ENCODE measurements around the gene TMEM54.
"Not testable (repeated sequence)": the region's sequence is repeated elsewhere in the genome, so short reads cannot be mapped to it uniquely, and the experiment has no call there.

TMEM54 gene

GRCh38 chr1:32918179-32918578 lies 17.0 kb upstream of the TMEM54 start:
- DNase-seq = no peak

DNA sequence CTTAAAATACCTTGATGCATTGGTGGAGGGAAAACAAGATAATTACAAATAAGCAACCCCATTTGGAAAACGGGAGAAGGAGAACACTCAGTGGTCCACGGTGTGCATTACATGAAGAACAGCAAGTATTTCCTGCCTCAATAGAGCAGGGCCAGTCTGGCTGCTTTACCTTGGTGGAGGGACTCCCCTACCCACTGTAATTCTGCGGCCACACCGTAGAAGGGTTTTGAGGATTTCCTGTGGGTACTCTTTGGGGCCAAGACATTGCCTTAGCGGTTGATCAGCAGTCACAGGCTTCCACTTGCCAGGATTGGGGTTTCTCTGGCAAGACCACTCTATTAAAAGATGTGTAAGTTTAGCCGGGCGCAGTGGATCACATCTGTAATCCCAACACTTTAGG lies 16.3 kb upstream of the TMEM54 start:
- DNase-seq = no peak

DNA sequence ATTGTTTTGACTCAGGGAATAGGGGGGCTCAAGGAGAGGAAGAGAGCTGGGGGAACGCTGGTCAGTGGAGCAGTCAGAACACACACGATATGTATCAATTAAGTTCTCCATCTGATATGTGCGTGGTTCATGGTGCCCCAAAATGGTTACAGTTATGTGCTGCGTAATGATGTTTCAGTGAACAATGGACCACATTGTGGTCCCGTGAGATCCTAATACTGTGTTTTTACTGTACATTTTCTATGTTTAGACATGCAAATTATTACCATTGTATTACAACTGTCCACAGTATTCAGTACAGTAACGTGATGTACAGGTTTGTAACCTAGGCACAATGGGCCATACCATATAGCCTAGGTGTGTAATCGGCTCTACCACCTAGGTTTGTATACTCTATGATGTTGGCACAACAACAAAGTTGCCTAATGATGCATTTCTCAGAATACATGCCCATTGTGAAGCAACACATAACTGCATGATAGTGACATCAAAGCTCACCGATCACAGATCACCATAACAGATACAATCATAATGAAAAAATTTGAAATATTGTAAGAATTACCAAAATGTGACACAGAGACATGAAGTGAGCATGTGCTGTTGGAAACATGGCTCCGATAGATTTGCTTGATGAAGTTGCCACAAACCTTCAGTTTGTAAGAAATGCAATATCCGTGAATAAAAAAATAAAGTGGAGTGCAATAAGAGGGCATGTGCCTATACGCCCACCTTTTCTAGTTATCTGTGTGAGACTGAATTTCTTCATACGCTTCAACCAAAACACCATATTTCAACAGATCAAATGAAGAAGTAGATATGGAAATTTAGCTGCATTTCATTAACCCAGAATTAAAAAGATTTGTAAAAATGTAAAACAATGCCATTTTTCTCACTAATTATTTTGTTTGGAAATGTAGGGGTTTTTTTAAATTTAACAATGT lies 14.8 kb upstream of the TMEM54 start:
- no peak for DNase-seq

- DNase-seq = no peak
Measured at GRCh38 chr1:32910319-32910718, 9.1 kb upstream of the TMEM54 start.

GRCh38 chr1:32907435-32907834 lies 6.2 kb upstream of the TMEM54 start:
- no peak for DNase-seq

- no peak for DNase-seq
Measured at GRCh38 chr1:32906654-32907053, 5.5 kb upstream of the TMEM54 start.

GRCh38 chr1:32905588-32905987 lies 4.4 kb upstream of the TMEM54 start:
- not testable (repeated sequence) for DNase-seq

GRCh38 chr1:32904797-32905196 lies 3.6 kb upstream of the TMEM54 start:
- no peak for DNase-seq

DNA sequence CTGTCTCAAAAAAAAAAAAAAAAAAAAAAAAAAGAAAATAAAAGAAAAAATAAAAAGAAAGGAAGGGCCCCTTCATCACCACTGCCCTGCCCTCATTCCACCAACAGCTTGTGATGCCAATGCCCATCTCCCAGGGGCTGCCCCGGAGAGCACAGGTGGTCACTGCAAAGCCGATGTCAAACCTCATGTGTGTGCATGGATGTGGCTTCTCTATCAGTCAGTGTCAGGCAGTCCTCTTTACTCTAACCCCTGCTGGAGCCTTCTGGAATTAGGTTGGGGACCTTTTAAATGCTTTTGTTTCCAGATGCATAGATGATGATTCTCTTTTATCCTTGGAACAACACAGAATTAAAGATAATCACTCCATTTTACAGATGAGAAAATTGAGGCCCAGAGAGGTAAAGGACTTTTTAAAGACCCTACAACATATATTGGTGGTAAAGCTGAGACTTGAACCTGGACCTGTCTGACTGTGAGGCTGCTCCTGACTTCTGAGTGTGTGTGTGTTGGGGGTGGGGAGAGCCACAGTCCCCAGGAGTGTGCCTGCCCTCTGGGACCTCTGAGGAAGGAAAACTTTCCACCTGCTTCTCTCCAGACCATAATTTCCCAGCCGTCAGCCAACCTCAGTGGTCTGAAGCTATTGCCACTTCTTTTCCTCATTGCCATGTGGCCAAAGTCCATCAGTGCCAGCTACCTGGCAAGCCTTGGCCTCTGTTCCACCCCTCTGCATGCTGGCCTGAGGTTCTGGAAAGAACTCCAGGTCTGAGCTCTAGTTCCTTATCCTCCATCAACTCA lies 3.0 kb upstream of the TMEM54 start:
- no peak for DNase-seq

DNA sequence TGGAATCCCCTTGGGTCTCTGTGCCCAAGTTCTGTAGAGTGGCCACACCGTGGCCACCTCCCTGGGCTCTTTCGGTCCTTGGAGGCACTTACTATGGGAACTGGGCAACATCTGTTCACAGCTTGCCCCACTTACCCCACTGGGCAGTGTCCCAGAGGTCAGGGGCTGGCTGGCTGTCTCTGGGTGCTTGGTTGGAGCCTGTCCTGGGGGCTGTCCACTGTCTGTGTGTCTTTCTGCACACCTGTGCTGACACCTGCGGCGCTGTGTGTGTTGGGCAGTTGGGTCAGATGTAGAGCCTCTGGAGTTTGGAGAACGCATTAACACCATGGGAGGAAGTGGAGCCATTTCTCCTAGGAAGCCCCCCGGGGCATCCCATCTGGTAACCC lies 1.3 kb upstream of the TMEM54 start:
- no peak for DNase-seq

- no peak for DNase-seq
Measured at GRCh38 chr1:32901823-32902534, 790 bp upstream of the TMEM54 start.

DNA sequence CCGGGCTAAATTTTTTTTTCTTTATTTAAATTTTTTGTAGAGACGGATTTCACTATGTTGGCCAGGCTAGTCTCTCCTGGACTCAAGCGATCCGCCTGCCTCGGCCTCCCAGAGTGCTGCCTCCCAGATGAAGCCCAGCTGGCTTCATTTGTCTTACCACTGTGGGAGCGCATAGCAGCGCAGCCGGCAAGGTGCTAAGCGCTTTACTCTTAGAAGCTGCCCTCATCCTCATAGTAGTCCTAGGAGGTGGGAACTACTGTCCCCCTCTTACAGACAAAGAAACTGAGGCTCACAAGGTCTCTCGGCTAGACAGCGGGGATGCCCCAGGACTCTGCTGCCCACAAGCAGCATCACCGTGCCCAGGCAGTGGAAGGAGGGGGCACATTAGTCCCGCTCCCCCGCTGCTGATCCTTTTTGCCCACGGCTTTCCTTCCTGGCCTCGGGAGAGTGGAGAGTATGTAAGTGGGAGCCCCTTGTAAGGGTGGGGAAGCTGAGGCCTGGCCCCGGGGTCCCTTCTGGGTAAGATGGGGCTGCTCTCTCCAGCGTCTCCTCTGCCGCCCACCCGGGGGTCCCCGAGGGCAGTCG lies 726 bp downstream of the TMEM54 start:
- no peak for DNase-seq

DNA sequence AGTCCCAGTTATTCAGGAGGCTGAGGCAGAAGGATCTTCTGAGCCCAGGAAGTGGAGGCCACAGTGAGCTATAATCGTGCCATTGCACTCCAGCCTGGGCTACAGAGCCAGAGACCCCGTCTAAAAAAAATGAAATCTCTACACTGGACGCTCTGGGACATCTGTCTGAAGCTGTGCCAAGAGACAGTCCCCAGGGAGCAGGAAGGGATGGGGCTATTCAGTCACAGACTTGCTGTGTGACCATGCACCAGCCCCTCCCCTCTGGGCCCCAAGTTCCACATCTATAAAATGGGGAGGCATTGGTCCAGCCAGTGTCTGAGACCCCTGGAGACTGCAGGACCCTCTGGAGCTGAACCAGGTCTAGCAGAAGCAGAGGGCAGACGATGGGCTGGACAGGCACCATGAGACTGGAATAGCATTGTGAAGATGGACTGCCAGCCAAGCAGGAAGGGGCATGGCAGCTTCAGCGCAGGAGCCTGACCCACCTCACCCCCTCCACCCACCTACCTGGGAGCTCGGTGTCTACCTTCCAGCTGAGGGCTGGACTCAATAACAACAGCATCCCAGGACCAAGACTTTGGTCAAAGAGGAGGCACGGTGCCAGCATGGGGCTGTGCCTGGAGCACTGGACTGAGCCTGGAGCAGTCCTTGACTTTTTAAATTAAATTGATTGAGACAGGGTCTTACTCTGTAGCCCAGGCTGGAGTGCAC lies 1.4 kb downstream of the TMEM54 start:
- DNase-seq = no peak

- no peak for DNase-seq
Measured at GRCh38 chr1:32898958-32899357, 2.2 kb downstream of the TMEM54 start.

- DNase-seq = no peak
Measured at GRCh38 chr1:32898056-32898455, 3.1 kb downstream of the TMEM54 start.

DNA sequence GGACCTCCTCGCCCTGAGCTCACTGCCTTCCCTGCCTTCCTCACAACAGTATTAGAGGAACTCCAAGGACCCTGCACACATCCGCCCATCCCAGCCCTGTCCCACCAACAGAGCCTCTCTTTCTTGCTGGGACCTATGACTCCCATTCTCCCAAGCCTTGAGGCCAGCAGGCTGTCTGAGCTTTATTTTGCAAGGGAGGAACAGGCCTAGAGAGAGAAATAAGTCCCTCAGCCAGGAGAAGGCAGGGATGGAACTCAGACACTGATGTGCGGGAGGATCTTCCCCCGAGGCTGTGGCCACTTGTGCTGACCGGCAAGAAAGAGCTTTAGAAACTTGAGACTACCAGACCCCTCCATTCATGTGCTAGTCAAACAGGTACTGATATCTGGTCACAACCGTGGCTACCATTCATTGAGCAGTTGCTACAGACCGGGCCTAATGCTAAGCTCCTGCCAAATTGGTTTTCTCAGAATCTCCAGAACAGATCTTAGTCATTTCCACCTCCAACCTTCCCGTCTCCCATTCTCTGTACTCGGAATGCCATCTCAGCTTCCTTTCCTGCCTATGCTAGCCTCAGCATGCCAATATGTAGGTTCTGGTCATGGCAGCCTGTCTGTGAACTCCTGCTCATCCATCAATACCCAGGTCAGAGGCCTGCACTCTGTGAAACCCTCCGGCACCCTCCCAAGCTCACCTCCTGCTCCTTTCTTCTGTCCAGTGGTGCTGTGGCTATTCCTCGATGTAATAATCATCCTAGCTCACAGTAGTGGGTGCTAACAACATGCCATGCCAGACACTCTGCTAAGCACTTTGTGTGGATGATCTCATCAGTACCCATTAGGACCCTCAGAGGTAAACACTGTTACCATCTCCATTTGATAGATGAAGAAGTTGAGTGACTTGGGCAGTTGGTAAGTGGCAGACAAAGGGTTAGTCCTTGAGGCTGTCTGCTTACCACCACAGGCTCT lies 3.8 kb downstream of the TMEM54 start:
- no peak for DNase-seq

- no peak for DNase-seq
Measured at GRCh38 chr1:32896451-32896850, 4.7 kb downstream of the TMEM54 start.

DNA sequence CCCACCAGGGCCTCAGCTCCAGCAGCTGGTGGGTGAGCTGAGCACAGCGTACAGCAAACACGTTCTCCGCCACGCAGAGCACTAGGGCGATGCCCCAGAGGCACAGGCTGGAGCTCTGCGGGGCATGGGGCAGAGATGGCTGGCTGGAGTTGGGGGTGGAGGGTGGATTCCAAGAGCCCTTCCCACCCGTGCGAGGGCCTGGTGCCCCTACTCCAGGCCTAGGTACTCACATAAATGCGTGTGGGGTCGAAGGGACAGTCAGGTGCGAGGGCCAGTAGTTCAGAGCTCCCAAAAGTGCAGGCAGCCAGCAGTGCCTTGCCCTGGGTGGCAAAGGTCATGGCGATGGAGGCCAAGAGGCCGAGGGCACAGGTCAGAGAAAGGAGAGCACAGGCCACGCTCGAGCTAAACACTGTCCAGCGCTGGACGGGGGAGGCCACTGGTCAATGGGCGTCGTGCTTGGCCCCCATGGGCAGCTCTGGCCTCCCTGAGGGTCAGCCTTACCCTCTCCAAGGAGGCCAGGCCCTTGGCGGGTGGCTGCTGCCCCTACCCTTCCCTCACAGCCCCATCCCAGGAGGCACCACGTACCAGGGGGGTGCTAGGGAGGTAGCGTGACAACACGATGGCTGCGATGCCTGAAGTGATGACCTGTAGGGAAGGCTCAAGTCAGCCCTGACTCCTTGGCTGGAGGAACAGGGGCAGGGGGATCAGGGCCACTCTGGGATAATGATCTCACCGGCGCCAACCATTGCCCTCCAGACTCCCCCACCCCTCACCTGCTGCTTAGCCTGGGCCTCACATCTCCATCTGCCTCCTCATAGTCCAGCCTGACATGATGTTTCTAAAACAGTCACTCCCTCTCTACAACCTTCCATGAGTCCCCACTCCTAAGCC lies 5.6 kb downstream of the TMEM54 start:
- no peak for DNase-seq

- DNase-seq = no peak
Measured at GRCh38 chr1:32894681-32895080, 6.5 kb downstream of the TMEM54 start.

GRCh38 chr1:32894019-32894600 lies 7.1 kb downstream of the TMEM54 start:
- no peak for DNase-seq

Measured in hematopoietic multipotent progenitor cell treated with erythropoietin and hydrocortisone succinate and interleukin-3 and kit ligand, for 8 days (in vitro differentiated cells).